Lung (tissue), 12 donors: ENCODE results near the gene PPP1R2B. TPM values are rescaled to one million over a fixed set of nuclear protein-coding genes. Genes with fewer than 3 reads are reported as not detected.
"Not testable (repeated sequence)": the region's sequence is repeated elsewhere in the genome, so short reads cannot be mapped to it uniquely, and the experiment has no call there.

Source experiments
- ATAC-seq: fragments of 200-7000 bp; cut with Tn5 transposase; one replicate; pipeline ENCODE4 v1.9.1; 2020; ENCODE audit warnings: moderate number of reproducible peaks; ENCODE audit not compliant: insufficient read depth, low FRiP score
- DNase-seq, 3 donors: peaks; one replicate each; pipeline ENCODE4 v3.0.0-alpha.2; 2013 to 2017
- H3K27ac ChIP-seq, 2 donors: one replicate each; pipeline ENCODE4 v1.5.1; 2013; ENCODE audit warnings: mild to moderate bottlenecking in 2 of 2, moderate library complexity in 2 of 2, control low read depth in 1 of 2, inconsistent platforms in 1 of 2, low read depth in 1 of 2, low read length in 1 of 2
- H3K27me3 ChIP-seq, 3 donors: one replicate each; pipeline ENCODE4 v1.5.1; 2013; ENCODE audit warnings: low read length in 2 of 3; ENCODE audit not compliant: control insufficient read depth in 3 of 3, insufficient read depth in 3 of 3
- H3K36me3 ChIP-seq, 4 donors: one replicate each; pipeline ENCODE4 v1.5.1; 2013; ENCODE audit warnings: low read length in 4 of 4, mild to moderate bottlenecking in 1 of 4, moderate library complexity in 1 of 4; ENCODE audit not compliant: control insufficient read depth in 4 of 4, insufficient read depth in 4 of 4
- H3K4me1 ChIP-seq, 5 donors: one replicate each; pipeline ENCODE4 v1.5.1; 2013; ENCODE audit warnings: low read length in 5 of 5, mild to moderate bottlenecking in 2 of 5, moderate library complexity in 1 of 5; ENCODE audit not compliant: control insufficient read depth in 5 of 5, insufficient read depth in 5 of 5
- H3K4me3 ChIP-seq: one replicate; pipeline ENCODE4 v1.5.1; 2013; ENCODE audit warnings: mild to moderate bottlenecking, control low read depth, moderate library complexity
- H3K9ac ChIP-seq, 2 donors: one replicate each; pipeline ENCODE4 v1.5.1; 2013; ENCODE audit warnings: low read length in 2 of 2, control low read depth in 1 of 2; ENCODE audit not compliant: insufficient read depth in 1 of 2
- H3K9me3 ChIP-seq, 4 donors: one replicate each; pipeline ENCODE4 v1.5.1; 2013; ENCODE audit warnings: low read length in 3 of 4, mild to moderate bottlenecking in 1 of 4, moderate library complexity in 1 of 4; ENCODE audit not compliant: control insufficient read depth in 4 of 4, insufficient read depth in 3 of 4
- CTCF ChIP-seq: IDR thresholded peaks from 2 replicates; pipeline ENCODE4 v1.5.1; 2012; ENCODE audit warnings: mild to moderate bottlenecking; ENCODE audit errors: control extremely low read depth, extremely low read depth
- WGBS, 2 donors: extraction: QIAGEN DNeasy Blood & Tissue Kit; methylation state at CpG; one replicate each; pipeline ENCODE4 v1.1.7; 2013; 5-methylcytosine and 5-hydroxymethylcytosine counted together
- polyA plus RNA-seq, 2 donors: library from polyadenylated mRNA; stranded (reverse); fragments of 200-250 nt; gene quantifications; one replicate each; pipeline ENCODE4 v1.2.1, GENCODE V29; 2013
- total RNA-seq, 2 donors: library from RNA; depleted of rRNA in 1 of 2; stranded (reverse); fragments of >200 nt in 1 of 2; gene quantifications; one replicate each; pipeline ENCODE4 v1.2.1, GENCODE V29; 2014 to 2021
- donor health status: control.
- donor health status: control.
- donor health status: Bipolar disorder and iron deficiency.
- donor health status: healthy.
- donor health status: DM: yes; HTN: yes; CAD: no.

PPP1R2B gene
- total and polyA plus RNA-seq, 4 donors, result 0.02 to 0.11 TPM; not detected in 2

GRCh38 chr5:156851880-156852279, 1.8 kb downstream of the PPP1R2B start:
- ATAC-seq (no peak), DNase-seq (no peak)
- peaks cover 0 to 12% (median 3%) of the 10 kb centered on the region in 4 donors for H3K9me3 ChIP-seq
- no peak overlapping the region for H3K9ac ChIP-seq
- H3K4me3 ChIP-seq, result no peak overlapping the region
- no peaks in the 10 kb centered on the region for H3K4me1 ChIP-seq
- WGBS, 2 donors, result 77 to 79% methylated on average over 3 of the region's 3 CpGs
- no peak overlapping the region for H3K27ac ChIP-seq
- no peaks in the 10 kb centered on the region for H3K36me3 ChIP-seq
- H3K27me3 ChIP-seq, result no peaks in the 10 kb centered on the region
- TF ChIP-seq CTCF, result no peak

GRCh38 chr5:156853055-156853454, 3.0 kb downstream of the PPP1R2B start:
- not testable (repeated sequence) for H3K9ac ChIP-seq, H3K27me3 ChIP-seq, ATAC-seq, DNase-seq, H3K4me1 ChIP-seq, H3K27ac ChIP-seq, H3K4me3 ChIP-seq, H3K36me3 ChIP-seq
- peaks cover 0 to 10% (median 3%) of the 10 kb centered on the region in 4 donors for H3K9me3 ChIP-seq
- 77 to 79% methylated on average over 2 of the region's 2 CpGs for WGBS, 2 donors

- Histone ChIP-seq H3K27me3 (no peaks in the 10 kb centered on the region), H3K9me3 (no peaks in the 10 kb centered on the region)
- no peak for TF ChIP-seq CTCF
Observed at GRCh38 chr5:156865427-156865826, 15.3 kb downstream of the PPP1R2B start.

GRCh38 chr5:156870498-156870839, 20.4 kb downstream of the PPP1R2B start:
- Histone ChIP-seq H3K4me1 (no peaks in the 10 kb centered on the region), H3K9ac (no peak overlapping the region), H3K27me3 (no peaks in the 10 kb centered on the region), H3K9me3 (peaks cover 0 to 3% (median 0%) of the 10 kb centered on the region in 4 donors), H3K36me3 (no peaks in the 10 kb centered on the region), H3K27ac (no peak overlapping the region), H3K4me3 (no peak overlapping the region)
- DNase-seq, result no peak
- ATAC-seq, result no peak
- WGBS, 2 donors, result 91 to 94% methylated on average over 1 of the region's 1 CpG
- TF ChIP-seq CTCF, result no peak

More at GRCh38 chr5:156865427-156865826, 15.3 kb downstream of the PPP1R2B start:
- Histone ChIP-seq H3K9ac (no peak overlapping the region), H3K27ac (no peak overlapping the region), H3K4me1 (no peaks in the 10 kb centered on the region), H3K4me3 (no peak overlapping the region), H3K36me3 (no peaks in the 10 kb centered on the region)
- no peak for ATAC-seq
- no peak for DNase-seq
